B cell (primary cell): ENCODE results near the gene PIGH. TPM values are rescaled to one million over a fixed set of nuclear protein-coding genes. Genes with fewer than 3 reads are reported as not detected.

Source experiments
- ATAC-seq: fragments of 200-7000 bp; cut with Tn5 transposase; one replicate; pipeline ENCODE4 v1.10.0; 2021; ENCODE audit warnings: low read depth, mild to moderate bottlenecking, moderate number of reproducible peaks, moderate library complexity
- CTCF ChIA-PET: fragments of 350-600 bp; sonication (Branson Sonifier 250); formaldehyde crosslinking; loops from one replicate; lab custom pipeline; 2021; ENCODE audit warnings: antibody characterized with exemption, inconsistent platforms; lab: Charles Lee
- POLR2A ChIA-PET: fragments of 350-600 bp; sonication (Branson Sonifier 250); formaldehyde crosslinking; loops from one replicate; lab custom pipeline; 2021; ENCODE audit warnings: antibody characterized with exemption; lab: Charles Lee
- DNase-seq: peaks from one replicate; pipeline ENCODE4 v3.0.0; 2013
- H2AFZ ChIP-seq: 2 replicates; pipeline ENCODE4 v1.6.1; 2012; ENCODE audit warnings: mild to moderate bottlenecking, low read depth, low read length; ENCODE audit not compliant: insufficient read depth, poor library complexity, severe bottlenecking
- H3K27ac ChIP-seq, 2 donors: 1 replicate in 1 of 2; 2 replicates in 1 of 2; pipeline ENCODE4 v1.5.1; 2012 to 2013; ENCODE audit warnings: low read length in 2 of 2, mild to moderate bottlenecking in 2 of 2, moderate library complexity in 1 of 2
- H3K27me3 ChIP-seq, 4 experiments: fragments of 200-600 bp in 1 of 4; sonication (generic) in 1 of 4; replicated peaks in 1 of 4; 1 replicate in 2 of 4; 2 replicates in 2 of 4; pipeline versions ENCODE4 v1.6.1 to v1.7.0; 2013 to 2016; ENCODE audit warnings: low read length in 3 of 4, mild to moderate bottlenecking in 2 of 4, mixed read lengths in 1 of 4, moderate library complexity in 1 of 4; ENCODE audit not compliant: insufficient read depth in 4 of 4, control insufficient read depth in 3 of 4; ENCODE audit errors: control extremely low read depth in 1 of 4
- H3K36me3 ChIP-seq, 2 experiments: replicated peaks in 1 of 2; 1 replicate in 1 of 2; 2 replicates in 1 of 2; pipeline versions ENCODE4 v1.6.1 to v1.7.1; 2013; ENCODE audit warnings: low read length in 1 of 2; ENCODE audit not compliant: insufficient read depth in 2 of 2, control insufficient read depth in 1 of 2; ENCODE audit errors: control extremely low read depth in 1 of 2, extremely low read depth in 1 of 2
- H3K4me1 ChIP-seq, 2 donors: fragments of 200-600 bp in 1 of 2; sonication (generic) in 1 of 2; 1 replicate in 1 of 2; 2 replicates in 1 of 2; pipeline versions ENCODE4 v1.5.1 to v1.6.1; 2013 to 2017; ENCODE audit warnings: low read length in 2 of 2; ENCODE audit not compliant: control insufficient read depth in 2 of 2, insufficient read depth in 2 of 2
- H3K4me2 ChIP-seq: replicated peaks from 2 replicates; pipeline ENCODE3; 2012; ENCODE audit warnings: mild to moderate bottlenecking, low read depth, low read length; ENCODE audit not compliant: poor library complexity, severe bottlenecking
- H3K4me3 ChIP-seq, 5 experiments: fragments of 200-600 bp in 1 of 5; sonication (generic) in 1 of 5; 1 replicate in 3 of 5; 2 replicates in 2 of 5; pipeline versions ENCODE4 v1.5.1 to v1.7.0; 2011 to 2016; ENCODE audit warnings: low read length in 4 of 5, mild to moderate bottlenecking in 4 of 5, low read depth in 2 of 5, control low read depth in 1 of 5, moderate library complexity in 1 of 5; ENCODE audit not compliant: insufficient read depth in 1 of 5; ENCODE audit errors: control extremely low read depth in 1 of 5, extremely low read depth in 1 of 5
- H3K79me2 ChIP-seq: fragments of 200-600 bp; sonication (generic); one replicate; pipeline ENCODE4 v1.6.0; 2016; ENCODE audit warnings: low read length; ENCODE audit not compliant: control insufficient read depth, insufficient read depth
- H3K9ac ChIP-seq: fragments of 200-600 bp; sonication (generic); 2 replicates; pipeline ENCODE4 v1.6.1; 2017; ENCODE audit warnings: mild to moderate bottlenecking, low read length, moderate library complexity
- H3K9me3 ChIP-seq, 3 donors: one replicate each; pipeline versions ENCODE4 v1.6.1 to v1.7.1; 2013; ENCODE audit warnings: low read length in 2 of 3; ENCODE audit not compliant: control insufficient read depth in 2 of 3, insufficient read depth in 1 of 3; ENCODE audit errors: control extremely low read depth in 1 of 3
- H4K20me1 ChIP-seq: 2 replicates; pipeline ENCODE4 v1.6.0; 2012; ENCODE audit warnings: mild to moderate bottlenecking, low read length; ENCODE audit not compliant: insufficient read depth, control insufficient read depth, poor library complexity, severe bottlenecking
- H3K27ac Mint-ChIP-seq: one replicate; pipeline ENCODE4 v1.8.0; 2021; ENCODE audit warnings: mixed read lengths
- H3K27me3 Mint-ChIP-seq: one replicate; pipeline ENCODE4 v1.8.0; 2021; ENCODE audit warnings: mixed read lengths
- H3K4me1 Mint-ChIP-seq: one replicate; pipeline ENCODE4 v1.8.0; 2021; ENCODE audit warnings: mixed read lengths
- H3K4me3 Mint-ChIP-seq: one replicate; pipeline ENCODE4 v1.8.0; 2021; ENCODE audit warnings: mixed read lengths
- H3K9me3 Mint-ChIP-seq: one replicate; pipeline ENCODE4 v1.8.0; 2022; ENCODE audit warnings: mixed read lengths; ENCODE audit not compliant: insufficient read depth
- EZH2 ChIP-seq: IDR thresholded peaks from 2 replicates; pipeline ENCODE4 v1.6.1; 2012; ENCODE audit warnings: borderline replicate concordance, low read depth, mild to moderate bottlenecking, moderate library complexity, low read length; ENCODE audit not compliant: insufficient read depth, poor library complexity, severe bottlenecking
- WGBS: methylation state at CpG from one replicate; pipeline ENCODE4 v1.1.5; 2013; ENCODE audit warnings: missing lambda C conversion rate; ENCODE audit not compliant: insufficient coverage; 5-methylcytosine and 5-hydroxymethylcytosine counted together
- intact Hi-C: fragments of 100-400 bp; cut with micrococcal nuclease; formaldehyde crosslinking; loops from one replicate; pipeline ENCODE4 v1.10.0; 2022
- polyA plus RNA-seq: library from polyadenylated mRNA; depleted of rRNA; stranded (reverse); fragments of >200 nt; gene quantifications from 2 replicates; pipeline ENCODE4 v1.2.3, GENCODE V29; 2012
- total RNA-seq, 2 donors: library from RNA; stranded (reverse); fragments of 120-200 nt in 1 of 2; gene quantifications; 1 replicate in 1 of 2; 2 replicates in 1 of 2; pipeline versions ENCODE4 v1.2.3 to v1.2.4, GENCODE V29; 2013 to 2022
- TF ChIP-seq, protein P1 (sequence below): fragments of 200-600 bp; IDR thresholded peaks from one replicate; pipeline ENCODE4 v1.8.0; 2022; ENCODE audit warnings: antibody characterized with exemption, mild to moderate bottlenecking

The PIGH gene
- total and polyA plus RNA-seq, 2 donors (not counting 1 experiment from before 2014, with no cell fraction given), result 26.7 to 48.0 TPM

DNA sequence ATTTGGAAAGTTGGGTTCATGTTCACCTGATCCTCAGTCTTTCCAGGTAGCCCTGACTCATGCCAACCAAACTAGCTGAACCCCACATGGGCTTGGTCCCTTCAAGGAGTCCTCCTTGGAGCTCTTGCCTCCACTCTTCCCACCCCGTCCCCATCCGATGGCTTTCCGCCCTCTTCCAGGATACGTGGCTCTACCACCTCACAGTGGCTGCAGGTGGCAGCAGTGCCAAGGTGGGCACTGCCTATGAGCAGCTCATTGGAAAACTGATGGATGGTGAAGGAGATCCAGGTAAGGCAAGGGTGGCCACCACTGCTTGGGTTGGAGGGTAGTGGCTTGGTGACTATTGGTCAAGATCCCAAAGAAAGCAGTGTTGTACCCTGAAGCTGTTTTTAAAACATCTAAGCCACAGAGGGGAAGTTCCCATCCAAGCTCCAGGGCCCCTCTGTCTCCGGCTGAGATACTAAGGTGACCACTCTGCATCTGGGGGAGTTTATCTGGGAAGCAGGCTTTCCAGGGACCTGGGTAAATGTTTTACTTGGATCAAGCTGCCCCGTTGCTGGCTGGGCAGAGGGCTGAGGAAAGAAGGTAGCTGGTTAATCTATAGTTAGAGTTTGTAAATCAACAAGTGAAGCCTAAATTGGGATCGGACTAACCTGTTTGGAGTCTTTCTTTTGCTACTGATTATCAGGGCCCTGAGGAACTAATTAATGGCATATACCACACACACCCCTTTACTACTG lies 23.7 kb downstream of the PIGH start:
- Histone ChIP-seq H3K9me3 (no peaks in the 10 kb centered on the region), H2AFZ (no peak overlapping the region), H3K4me3 (no peak overlapping the region), H4K20me1 (no peaks in the 10 kb centered on the region), H3K4me1 (no peaks in the 10 kb centered on the region), H3K4me2 (no peak overlapping the region), H3K27ac (no peak overlapping the region), H3K36me3 (no peaks in the 10 kb centered on the region), H3K79me2 (no peaks in the 10 kb centered on the region), H3K27me3 (no peaks in the 10 kb centered on the region), H3K9ac (no peak overlapping the region)
- ChIA-PET CTCF (interaction anchor here (0.7 to 24.8 kb wide), 6 partner anchors 10 to 151 kb away, joined by 3 to 863 read pairs (median 4); partner anchors contain the start of genes PIGH and RDH12), POLR2A (no interaction called here)
- WGBS, result 81% methylated on average over 2 of the region's 7 CpGs
- Mint-ChIP-seq H3K4me3 (no peak overlapping the region), H3K9me3 (no peaks in the 10 kb centered on the region), H3K4me1 (no peaks in the 10 kb centered on the region), H3K27me3 (peaks cover under 1% of the 10 kb centered on the region), H3K27ac (no peak overlapping the region)
- TF ChIP-seq, protein P1, sequence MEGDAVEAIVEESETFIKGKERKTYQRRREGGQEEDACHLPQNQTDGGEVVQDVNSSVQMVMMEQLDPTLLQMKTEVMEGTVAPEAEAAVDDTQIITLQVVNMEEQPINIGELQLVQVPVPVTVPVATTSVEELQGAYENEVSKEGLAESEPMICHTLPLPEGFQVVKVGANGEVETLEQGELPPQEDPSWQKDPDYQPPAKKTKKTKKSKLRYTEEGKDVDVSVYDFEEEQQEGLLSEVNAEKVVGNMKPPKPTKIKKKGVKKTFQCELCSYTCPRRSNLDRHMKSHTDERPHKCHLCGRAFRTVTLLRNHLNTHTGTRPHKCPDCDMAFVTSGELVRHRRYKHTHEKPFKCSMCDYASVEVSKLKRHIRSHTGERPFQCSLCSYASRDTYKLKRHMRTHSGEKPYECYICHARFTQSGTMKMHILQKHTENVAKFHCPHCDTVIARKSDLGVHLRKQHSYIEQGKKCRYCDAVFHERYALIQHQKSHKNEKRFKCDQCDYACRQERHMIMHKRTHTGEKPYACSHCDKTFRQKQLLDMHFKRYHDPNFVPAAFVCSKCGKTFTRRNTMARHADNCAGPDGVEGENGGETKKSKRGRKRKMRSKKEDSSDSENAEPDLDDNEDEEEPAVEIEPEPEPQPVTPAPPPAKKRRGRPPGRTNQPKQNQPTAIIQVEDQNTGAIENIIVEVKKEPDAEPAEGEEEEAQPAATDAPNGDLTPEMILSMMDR, result no peak
- no peak for TF ChIP-seq EZH2
- DNase-seq (no peak), ATAC-seq (no peak)
- intact Hi-C loops, result no loop called here

DNA sequence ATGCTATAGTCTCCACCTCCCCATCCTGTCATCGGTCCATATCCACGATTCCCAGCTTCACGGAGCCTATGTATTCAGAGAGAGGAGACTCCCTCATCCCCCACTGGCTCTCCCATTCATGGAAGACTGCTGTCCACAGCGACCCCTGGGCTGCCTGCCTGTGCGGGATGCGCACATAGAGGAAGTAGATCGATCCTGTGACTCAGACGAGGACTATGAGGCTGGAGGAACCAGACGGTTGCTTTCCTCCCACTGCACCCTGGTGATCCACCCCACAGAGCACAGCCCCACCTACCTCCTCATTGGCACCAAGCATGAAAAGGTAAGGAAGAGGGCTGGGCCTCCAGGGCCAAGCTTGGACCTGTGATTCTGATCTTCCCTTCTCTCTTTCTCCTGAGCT lies 24.4 kb downstream of the PIGH start:
- H3K4me1 Mint-ChIP-seq, result no peaks in the 10 kb centered on the region
- H3K9me3 Mint-ChIP-seq, result no peaks in the 10 kb centered on the region

More for the DNA sequence above, 24.4 kb downstream of the PIGH start:
- TF ChIP-seq, protein P1, result no peak
- TF ChIP-seq EZH2, result no peak
- Histone ChIP-seq H3K4me3 (no peak overlapping the region), H3K9me3 (no peaks in the 10 kb centered on the region), H4K20me1 (no peaks in the 10 kb centered on the region), H3K4me1 (no peaks in the 10 kb centered on the region), H3K27me3 (no peaks in the 10 kb centered on the region), H3K4me2 (no peak overlapping the region), H2AFZ (no peak overlapping the region), H3K9ac (no peak overlapping the region), H3K36me3 (no peaks in the 10 kb centered on the region), H3K27ac (no peak overlapping the region), H3K79me2 (no peaks in the 10 kb centered on the region)
- Mint-ChIP-seq H3K27ac (no peak overlapping the region), H3K27me3 (peaks cover 5% of the 10 kb centered on the region), H3K4me3 (no peak overlapping the region)
- ATAC-seq, result no peak
- WGBS, result no CpG with 5 or more reads among the region's 9 CpGs
- ChIA-PET CTCF (interaction anchor here (0.6 to 24.8 kb wide), 7 partner anchors 11 to 151 kb away, joined by 3 to 863 read pairs (median 3); partner anchors contain the start of genes PIGH and RDH12), POLR2A (no interaction called here)
- intact Hi-C loops, result no loop called here
- no peak for DNase-seq
